ENCODE measurements around the gene FCN2. TPM values are rescaled to one million over a fixed set of nuclear protein-coding genes. Genes with fewer than 3 reads are reported as not detected.
A peak's percentile ranks its signal among the peaks of the same experiment; 100 is the strongest.

Gene FCN2
- total RNA-seq, 5 donors from 2014 or later (not counting 1 experiment from before 2014, with no cell fraction given), result not detected

- no peak overlapping the region for H3K27ac Mint-ChIP-seq
- ChIA-PET CTCF (no interaction called here), POLR2A (no interaction called here)
- DNase-seq (no peak), ATAC-seq (replicated peaks in 1 of 4) (no peak)
- H3K9me3 Mint-ChIP-seq, result no peaks in the 10 kb centered on the region
- no peaks in the 10 kb centered on the region for H3K36me3 ChIP-seq (ENCODE audit: control insufficient read depth in 2 of 2, extremely low read depth in 1 of 2, insufficient read depth in 1 of 2, low read length in 1 of 2)
- no peaks in the 10 kb centered on the region for H3K4me1 ChIP-seq (ENCODE audit: control insufficient read depth in 1 of 2, extremely low read depth in 1 of 2, insufficient read depth in 2 of 2, low read length in 2 of 2)
- peaks cover 0 to 28% of the 10 kb centered on the region in 2 experiments for H3K27me3 ChIP-seq (replicated peaks in 1 of 2; ENCODE audit: control insufficient read depth in 2 of 2, extremely low read depth in 1 of 2, insufficient read depth in 2 of 2, low read length in 1 of 2)
- H3K4me1 Mint-ChIP-seq, result peaks cover 0 to 5% (median 0%) of the 10 kb centered on the region in 3 donors
- peaks cover 11 to 29% of the 10 kb centered on the region in 2 donors for H3K27me3 Mint-ChIP-seq
- H3K9me3 ChIP-seq, result no peaks in the 10 kb centered on the region
- H3K4me3 Mint-ChIP-seq, result no peak overlapping the region
- no peak overlapping the region for H3K4me3 ChIP-seq (ENCODE audit: control insufficient read depth in 1 of 2, extremely low read depth in 1 of 2, low read length in 1 of 2)
- H3K27ac ChIP-seq (ENCODE audit: low read length), result no peak overlapping the region
- no peaks in the 10 kb centered on the region for H3K36me3 Mint-ChIP-seq
- WGBS (ENCODE audit: insufficient coverage), result 62% methylated on average over 2 of the region's 17 CpGs
These were observed 54.5 kb downstream of the FCN2 start for GRCh38 chr9:134935056-134935640.

GRCh38 chr9:134935701-134936345 lies 55.2 kb downstream of the FCN2 start:
- Mint-ChIP-seq H3K9me3 (no peaks in the 10 kb centered on the region), H3K4me1 (peaks cover 0 to 3% (median 0%) of the 10 kb centered on the region in 3 donors), H3K27me3 (peaks cover 11 to 29% of the 10 kb centered on the region in 2 donors), H3K4me3 (no peak overlapping the region), H3K27ac (no peak overlapping the region), H3K36me3 (no peaks in the 10 kb centered on the region)
- 90% methylated on average over 17 of the region's 27 CpGs for WGBS (ENCODE audit: insufficient coverage)
- H3K36me3 ChIP-seq (ENCODE audit: control insufficient read depth in 2 of 2, extremely low read depth in 1 of 2, insufficient read depth in 1 of 2, low read length in 1 of 2), result no peaks in the 10 kb centered on the region
- ATAC-seq (replicated peaks in 1 of 4), result no peak
- H3K4me1 ChIP-seq (ENCODE audit: control insufficient read depth in 1 of 2, extremely low read depth in 1 of 2, insufficient read depth in 2 of 2, low read length in 2 of 2), result no peaks in the 10 kb centered on the region
- CTCF ChIA-PET, result no interaction called here
- H3K27ac ChIP-seq (ENCODE audit: low read length), result no peak overlapping the region
- DNase-seq, result no peak
- H3K4me3 ChIP-seq (ENCODE audit: control insufficient read depth in 1 of 2, extremely low read depth in 1 of 2, low read length in 1 of 2), result no peak overlapping the region
- peaks cover 0 to 28% of the 10 kb centered on the region in 2 experiments for H3K27me3 ChIP-seq (replicated peaks in 1 of 2; ENCODE audit: control insufficient read depth in 2 of 2, extremely low read depth in 1 of 2, insufficient read depth in 2 of 2, low read length in 1 of 2)
- H3K9me3 ChIP-seq, result no peaks in the 10 kb centered on the region
- POLR2A ChIA-PET, result no interaction called here

- H3K36me3 Mint-ChIP-seq, result no peaks in the 10 kb centered on the region
- peaks cover 0 to 22% of the 10 kb centered on the region in 2 experiments for H3K27me3 ChIP-seq (replicated peaks in 1 of 2; ENCODE audit: control insufficient read depth in 2 of 2, extremely low read depth in 1 of 2, insufficient read depth in 2 of 2, low read length in 1 of 2)
- H3K4me1 Mint-ChIP-seq, result peaks cover 0 to 3% (median 0%) of the 10 kb centered on the region in 3 donors
- DNase-seq, result peak in 1 of 35 experiments; percentile 37
- H3K4me1 ChIP-seq (ENCODE audit: control insufficient read depth in 1 of 2, extremely low read depth in 1 of 2, insufficient read depth in 2 of 2, low read length in 2 of 2), result no peaks in the 10 kb centered on the region
- peaks cover 11 to 27% of the 10 kb centered on the region in 2 donors for H3K27me3 Mint-ChIP-seq
- CTCF ChIA-PET, result no interaction called here
- no peaks in the 10 kb centered on the region for H3K9me3 Mint-ChIP-seq
- no peak overlapping the region for H3K27ac Mint-ChIP-seq
- 64% methylated on average over 3 of the region's 13 CpGs for whole genome bisulfite sequencing (ENCODE audit: insufficient coverage)
- H3K27ac ChIP-seq (ENCODE audit: low read length), result no peak overlapping the region
- no peaks in the 10 kb centered on the region for H3K9me3 ChIP-seq
- H3K36me3 ChIP-seq (ENCODE audit: control insufficient read depth in 2 of 2, extremely low read depth in 1 of 2, insufficient read depth in 1 of 2, low read length in 1 of 2), result no peaks in the 10 kb centered on the region
- POLR2A ChIA-PET, result no interaction called here
- no peak overlapping the region for H3K4me3 Mint-ChIP-seq
- no peak for ATAC-seq (replicated peaks in 1 of 4)
- H3K4me3 ChIP-seq (ENCODE audit: control insufficient read depth in 1 of 2, extremely low read depth in 1 of 2, low read length in 1 of 2), result no peak overlapping the region
These were observed 55.9 kb downstream of the FCN2 start for GRCh38 chr9:134936346-134937163.

Other genes with a start within 250 kb of the FCN2 start
- 1 to 10 TPM in 4 of 5 donors, under 1 TPM in 1; 0.18 to 2.3 (median 1.7) TPM for gene COL5A1, start 239.0 kb upstream of the FCN2 start, total RNA-seq
- 1 to 10 TPM in 1 of 5 donors, under 1 TPM in 3, not detected in 1; 0.25 to 1.8 (median 0.55) TPM for gene FCN1, start 37.1 kb downstream of the FCN2 start, total RNA-seq
- under 1 TPM in 1 of 5 donors, not detected in 4; 0.16 TPM for gene OLFM1, start 206.9 kb downstream of the FCN2 start, total RNA-seq